UCSD-AML1 (cell line): Measurements from ENCODE around the gene SRSF2.
"Not testable (repeated sequence)": the region's sequence is repeated elsewhere in the genome, so short reads cannot be mapped to it uniquely, and the experiment has no call there.

Experiments
- DNase-seq: peaks from one replicate; lab custom pipeline; 2025; ENCODE audit not compliant: unreplicated experiment; lab: John Stamatoyannopoulos, UW

The SRSF2 gene

DNA sequence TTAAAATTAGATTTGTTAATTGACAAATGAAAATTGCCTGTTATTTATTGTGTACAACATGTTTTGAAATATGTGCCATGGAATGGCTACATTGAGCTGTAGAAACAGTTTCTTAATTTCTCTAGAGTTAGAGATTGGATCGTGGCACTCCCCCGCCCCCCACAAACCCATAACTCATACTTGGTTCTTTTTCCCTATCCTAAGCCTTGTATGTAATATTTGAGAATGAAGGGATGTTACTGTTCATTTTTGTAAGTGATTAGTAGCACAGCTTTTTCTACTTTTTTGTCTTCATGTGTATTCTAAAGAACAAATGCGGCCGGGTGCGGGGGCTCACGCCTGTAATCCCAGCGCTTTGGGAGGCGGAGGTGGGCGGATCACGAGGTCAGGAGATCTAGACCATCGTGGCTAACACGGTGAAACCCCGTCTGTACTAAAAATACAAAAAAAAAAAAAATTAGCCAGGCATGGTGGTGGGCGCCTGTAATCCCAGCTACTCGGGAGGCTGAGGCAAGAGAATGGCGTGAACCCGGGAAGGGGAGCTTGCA is 2.5 kb upstream of the SRSF2 start:
- DNase-seq, result not testable (repeated sequence)

DNA sequence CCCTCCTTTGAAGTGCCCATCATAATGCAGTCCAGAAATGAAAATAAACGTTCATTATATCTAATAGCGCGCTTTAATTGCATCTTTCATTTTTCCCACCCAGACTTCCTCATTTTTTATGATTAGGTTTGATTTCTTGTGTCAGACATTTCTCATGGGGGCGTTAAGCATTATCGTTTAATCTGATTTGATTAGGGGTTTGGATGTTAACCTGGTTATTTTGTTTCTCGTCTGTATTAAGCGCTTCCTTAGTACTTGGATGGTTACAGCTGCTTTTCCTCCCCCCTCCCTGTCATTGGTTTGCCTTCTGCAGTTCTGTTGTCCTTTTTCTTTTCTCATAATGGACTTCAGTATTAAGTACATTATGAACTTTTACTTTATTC is 1.3 kb upstream of the SRSF2 start:
- no peak for DNase-seq

DNA sequence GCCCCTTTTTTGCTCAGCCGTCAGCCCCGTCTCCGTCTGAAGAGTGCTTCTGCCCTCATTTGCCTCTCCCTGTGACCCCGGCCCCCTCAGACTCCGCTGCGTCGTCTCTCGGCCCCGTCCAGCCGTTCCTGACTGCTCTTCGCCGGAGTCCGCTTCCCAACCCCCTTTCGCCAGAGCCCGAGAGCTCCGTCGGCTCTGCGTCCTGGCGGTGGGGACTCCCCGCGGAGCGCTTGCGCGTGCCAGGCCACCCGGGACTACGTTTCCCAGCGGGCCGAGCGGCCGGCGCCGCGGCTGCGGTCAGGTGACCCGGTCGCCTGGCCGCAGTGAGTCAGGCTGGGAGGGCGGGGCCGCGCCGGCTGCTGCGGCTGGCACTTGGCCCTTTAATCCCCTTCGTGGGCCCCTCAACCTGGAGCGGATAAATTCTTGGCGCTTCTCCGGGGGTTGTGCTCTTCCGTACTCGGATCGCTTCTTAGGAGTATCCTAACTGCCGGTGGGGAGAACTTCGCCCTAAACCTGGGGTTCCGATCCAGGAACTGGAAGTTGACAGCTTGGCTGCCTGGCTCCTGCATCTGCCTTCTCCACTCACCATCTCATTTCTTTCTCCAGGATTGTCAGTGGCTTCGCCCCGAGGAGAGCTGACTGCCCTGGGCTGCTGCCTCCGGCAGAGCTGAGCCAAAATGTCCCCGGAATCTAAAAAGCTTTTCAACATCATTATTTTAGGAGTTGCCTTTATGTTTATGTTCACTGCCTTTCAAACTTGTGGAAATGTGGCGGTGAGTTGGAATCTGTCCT is 741 bp upstream of the SRSF2 start, which contains the start of gene MFSD11:
Gene MFSD11, plus strand, starts transcription at position 444 of the 792 bp plus-strand sequence. Its CDS starts 234 bp downstream, at position 678.
- peak; percentile 95 for DNase-seq

DNA sequence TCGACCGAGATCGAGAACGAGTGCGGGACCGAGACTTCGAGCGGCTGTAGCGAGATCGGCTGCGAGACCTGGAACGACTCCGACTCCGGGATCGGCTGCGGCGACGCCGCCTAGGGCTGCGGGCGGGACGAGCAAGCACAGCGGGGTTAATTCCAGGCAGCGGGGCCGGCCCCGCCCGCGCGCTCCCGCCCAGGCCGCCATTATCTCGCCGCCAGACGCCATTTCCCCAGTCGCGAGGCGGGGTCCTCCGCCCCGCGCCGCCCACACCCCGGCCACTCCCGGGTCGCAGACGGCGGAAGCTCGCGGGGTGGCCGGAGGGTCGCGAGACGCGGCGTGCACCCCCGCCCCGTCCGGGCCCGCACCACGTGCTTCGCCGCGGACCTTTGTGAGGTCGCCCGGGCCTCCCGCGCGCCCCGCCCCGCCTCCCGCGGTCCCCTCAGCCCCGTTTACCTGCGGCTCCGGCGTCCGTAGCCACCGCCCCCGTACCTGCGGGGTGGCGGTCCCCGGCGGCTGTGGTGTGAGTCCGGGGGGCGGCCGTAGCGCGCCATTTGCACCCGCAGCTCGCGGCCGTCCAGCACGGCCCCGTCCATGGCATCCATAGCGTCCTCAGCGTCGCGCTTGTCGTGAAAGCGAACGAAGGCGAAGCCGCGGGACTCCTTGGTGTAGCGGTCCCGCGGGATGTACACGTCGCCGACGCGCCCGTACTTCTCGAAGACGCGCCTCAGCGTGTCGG is 616 bp downstream of the SRSF2 start:
- peak; percentile 74 for DNase-seq

DNA sequence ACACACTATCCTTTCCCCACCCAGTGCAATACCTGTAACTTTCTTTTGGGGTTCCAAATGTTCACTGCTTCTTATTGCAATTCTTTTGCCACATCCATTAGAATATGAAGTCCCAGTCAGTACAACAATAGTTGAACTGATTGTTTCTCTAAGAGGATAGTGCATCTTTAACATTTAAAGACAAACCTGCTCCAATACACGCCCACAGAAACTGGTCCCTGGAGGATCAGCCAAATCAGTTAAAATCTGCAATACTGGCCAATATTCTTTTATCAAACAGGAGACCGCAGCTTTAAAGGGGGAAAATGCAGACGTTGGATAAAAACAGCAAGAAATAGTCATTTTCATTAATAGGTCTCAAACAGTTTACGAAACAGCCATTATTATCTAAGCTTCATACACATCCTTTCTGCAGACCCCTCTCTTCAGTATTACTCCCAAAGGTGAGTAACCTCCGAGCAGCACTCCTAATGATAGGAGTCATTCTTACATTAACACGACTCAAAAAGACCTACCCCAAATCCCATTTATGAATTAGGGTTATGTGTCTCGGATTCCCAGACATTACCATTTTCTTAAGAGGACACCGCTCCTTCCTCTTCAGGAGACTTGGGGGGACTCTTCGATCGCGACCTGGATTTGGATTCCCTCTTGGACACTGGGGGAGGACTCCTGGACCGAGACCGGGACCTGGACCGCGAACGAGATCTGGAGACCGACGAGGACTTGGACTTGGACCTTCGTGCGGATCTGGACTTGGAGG is 1.4 kb downstream of the SRSF2 start:
- DNase-seq, result no peak

DNA sequence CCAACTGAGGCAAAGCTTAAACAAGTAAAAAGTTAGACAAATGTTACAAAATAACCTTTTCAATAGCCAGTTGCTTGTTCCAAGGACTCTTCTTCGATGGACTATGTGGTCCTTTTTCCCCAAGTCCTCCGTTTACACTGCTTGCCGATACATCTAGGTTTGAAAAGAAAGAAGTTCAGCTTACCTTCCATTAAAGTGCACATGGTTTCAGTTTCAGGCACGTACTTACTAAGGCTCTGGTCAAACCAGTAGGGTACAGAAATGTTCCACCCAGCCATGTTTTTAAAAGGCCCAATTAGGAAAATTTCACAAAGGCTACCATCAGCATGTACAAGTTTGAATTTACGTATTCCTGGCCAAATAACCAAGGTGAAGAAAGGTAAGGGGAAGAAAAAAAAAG is 2.1 kb downstream of the SRSF2 start:
- DNase-seq, result no peak

DNA sequence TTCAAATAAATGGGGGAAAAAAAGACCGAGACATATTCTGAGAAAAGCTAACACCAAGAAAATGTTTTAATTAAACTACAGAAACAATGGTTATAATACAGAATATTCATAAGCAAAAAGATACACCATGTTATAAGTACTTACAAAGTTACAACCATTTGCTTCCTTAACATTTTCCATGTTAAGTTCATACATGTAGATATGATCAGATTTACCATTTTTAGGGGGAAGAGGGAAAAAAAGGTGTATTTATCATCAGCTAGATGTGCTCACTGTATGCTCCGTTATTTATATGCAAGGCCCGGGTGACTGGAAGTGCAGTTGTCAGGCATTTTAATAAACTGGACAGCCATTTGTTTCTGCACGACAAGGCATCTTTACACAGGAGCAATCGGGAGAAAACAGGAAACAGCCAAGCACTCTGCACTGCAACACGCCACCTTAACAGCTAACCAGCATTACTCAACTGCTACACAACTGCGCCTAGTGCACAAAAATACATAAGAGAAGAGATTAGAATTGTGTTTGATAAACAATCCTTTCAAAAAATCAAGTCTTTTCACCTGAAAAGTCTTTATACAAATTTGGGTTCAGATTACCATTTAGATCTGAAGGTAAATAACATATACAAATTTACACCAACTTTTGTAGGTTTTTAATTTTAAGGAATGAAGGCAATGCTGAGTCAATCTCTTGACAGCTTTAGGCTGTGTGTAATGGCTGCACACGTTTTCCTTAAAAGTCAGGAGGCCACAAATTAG is 2.9 kb downstream of the SRSF2 start:
- peak; percentile 20 for DNase-seq

DNA sequence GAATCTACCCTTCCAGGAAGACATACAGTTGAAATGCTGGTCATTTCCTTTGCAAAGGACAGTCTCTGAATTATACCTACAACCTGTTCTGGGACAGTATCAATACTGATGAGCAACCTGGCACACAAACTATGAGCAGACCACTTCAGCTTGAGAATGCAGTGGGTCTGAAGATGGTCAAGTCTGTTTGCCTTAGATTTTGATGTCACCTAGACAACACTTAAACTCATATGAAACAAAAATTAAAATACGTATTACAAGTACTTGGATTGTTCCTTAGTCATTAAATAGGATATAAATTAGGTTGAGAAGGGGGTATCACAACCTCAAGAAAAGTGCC is 3.5 kb downstream of the SRSF2 start:
- no peak for DNase-seq

DNA sequence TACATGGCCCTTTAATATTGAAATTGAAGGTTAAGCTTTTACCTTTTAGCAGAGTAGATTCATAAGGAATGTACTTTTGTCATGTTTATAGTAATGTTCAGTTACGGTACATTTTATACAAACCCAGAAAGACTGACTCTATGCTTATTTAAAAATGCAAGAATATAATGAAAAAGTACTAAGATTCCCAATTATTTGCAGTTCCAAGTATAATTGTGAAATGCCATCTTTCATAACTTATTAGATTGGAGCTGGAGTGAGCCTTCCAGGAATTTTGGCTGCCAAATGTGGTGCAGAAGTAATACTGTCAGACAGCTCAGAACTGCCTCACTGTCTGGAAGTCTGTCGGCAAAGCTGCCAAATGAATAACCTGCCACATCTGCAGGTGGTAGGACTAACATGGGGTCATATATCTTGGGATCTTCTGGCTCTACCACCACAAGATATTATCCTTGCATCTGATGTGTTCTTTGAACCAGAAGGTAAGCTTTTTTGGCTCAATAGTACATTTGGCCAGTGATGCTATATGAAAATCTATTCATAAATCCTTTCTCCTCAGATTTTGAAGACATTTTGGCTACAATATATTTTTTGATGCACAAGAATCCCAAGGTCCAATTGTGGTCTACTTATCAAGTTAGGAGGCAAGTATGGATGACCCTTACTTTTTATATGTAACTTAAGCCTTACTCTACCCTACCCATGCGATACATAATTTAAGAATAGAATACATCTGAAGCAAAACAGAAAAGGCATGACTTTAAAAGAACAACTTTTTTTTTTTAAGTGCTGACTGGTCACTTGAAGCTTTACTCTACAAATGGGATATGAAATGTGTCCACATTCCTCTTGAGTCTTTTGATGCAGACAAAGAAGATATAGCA is 4.2 kb downstream of the SRSF2 start:
- no peak for DNase-seq

DNA sequence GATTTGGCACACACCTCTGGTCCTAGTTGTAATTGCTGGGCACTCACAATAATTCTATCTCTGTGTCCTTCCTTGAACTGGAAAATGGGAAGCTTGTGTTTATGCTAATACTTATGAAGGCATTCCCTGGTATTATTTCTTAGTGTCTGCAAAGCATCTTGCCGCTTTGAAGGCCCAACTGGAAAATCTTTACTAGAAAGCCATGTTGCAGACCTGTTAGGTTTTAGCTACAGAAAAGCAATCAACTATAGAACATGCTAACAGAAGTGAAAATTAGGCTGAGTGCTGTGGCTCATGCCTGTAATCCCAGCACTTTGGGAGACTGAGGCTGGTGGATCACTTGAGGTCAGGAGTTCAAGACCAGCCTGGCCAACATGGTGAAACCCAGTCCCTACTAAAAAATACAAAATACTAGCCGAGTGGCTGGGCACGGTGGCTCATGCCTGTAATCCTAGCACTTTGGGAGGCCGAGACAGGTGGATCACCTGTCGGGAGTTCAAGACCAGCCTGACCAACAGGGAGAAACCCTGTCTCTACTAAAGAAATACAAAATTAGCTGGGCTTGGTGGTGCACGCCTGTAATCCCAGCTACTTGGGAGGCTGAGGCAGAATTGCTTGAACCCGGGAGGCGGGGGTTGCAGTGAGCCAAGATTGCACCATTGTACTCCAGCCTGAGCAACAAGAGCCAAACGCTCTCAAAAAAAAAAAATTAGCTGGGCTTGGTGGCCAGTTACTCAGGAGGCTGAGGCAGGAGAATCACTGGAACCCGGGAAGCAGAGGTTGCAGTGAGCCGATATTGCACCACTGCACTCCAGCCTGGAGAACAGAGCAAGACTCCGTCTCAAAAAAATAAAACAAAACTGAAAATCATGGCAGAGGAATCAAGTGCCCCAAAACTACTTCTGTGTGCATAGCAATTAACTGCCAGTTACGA is 5.1 kb downstream of the SRSF2 start:
- not testable (repeated sequence) for DNase-seq

DNA sequence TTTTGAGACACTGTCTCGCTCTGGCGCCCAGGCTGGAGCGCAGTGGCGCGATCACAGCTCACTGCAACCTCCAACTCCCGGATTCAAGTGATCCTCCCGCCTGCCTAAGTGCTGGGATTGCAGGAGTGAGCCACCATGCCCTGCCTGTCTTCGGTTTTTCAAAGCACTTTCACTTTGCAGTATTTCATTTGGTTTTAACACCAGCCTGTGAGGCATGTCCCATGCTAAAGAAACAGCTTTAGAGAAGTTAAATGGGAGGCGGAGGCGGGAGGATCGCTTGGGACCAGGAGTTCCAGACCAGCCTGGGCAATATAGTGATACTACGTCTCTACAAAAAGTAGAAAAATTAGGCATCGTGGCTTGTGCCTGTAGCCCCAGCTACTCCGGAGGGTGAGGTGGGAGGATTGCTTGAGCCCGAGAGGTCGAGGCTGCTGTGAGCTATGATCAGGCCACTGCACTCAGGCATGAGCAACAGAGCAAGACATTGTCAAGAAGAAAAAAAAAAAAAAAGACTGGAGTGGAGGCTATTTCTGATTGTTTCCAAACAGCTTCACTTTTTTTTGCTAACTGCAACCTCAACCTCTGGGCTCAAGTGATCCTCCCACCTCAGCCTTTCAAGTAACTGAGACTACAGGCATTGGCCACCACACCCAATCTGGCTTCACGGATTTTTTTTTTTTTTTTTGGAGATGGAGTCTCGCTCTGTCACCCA is 9.2 kb downstream of the SRSF2 start:
- DNase-seq, result no peak

DNA sequence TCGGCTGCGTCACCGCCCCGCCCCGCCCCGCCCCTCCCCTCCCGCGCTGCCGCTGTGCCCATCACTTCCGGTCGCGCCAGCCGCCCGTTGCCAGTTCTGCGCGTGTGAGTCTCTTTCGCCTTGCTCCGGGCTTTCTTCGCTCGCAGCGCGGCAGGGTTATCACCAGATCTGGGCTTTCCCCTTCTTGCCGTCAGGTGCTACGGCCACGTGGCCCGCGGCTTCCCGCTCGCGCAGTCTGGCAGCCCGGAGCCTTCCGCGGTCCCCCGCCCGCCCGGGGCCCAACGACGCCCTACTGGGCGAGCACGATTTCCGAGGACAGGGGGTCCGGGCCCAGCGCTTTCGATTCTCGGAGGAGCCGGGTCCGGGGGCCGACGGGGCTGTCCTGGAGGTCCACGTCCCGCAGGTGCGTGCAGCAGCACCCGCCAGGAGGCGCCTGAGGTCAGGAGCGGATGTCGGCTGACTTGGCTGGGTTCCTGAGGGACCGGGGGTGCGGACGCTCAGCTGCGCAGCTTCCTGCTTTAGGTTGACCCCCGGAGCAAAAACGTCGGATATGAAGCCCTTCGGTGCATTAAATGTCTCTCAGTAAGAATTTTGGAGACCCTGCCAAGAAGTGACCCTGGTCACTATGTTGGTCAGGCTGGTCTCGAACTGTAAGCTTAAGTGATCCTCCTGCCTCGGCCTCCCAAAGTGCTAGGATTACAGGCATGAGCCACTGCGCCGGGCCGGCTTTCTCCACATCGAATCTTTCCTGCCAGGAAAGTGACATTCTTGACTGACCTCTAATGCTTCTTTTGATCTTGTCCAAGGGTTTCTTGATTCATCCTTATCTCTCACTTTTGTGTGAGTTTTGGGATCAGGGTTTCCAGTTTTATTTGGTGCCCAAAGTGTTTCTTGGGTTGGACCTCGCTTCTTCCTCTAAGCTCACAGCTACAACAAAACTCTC is 10.1 kb downstream of the SRSF2 start, which contains the start of gene METTL23:
Gene METTL23, plus strand, starts transcription at position 64 of the 943 bp plus-strand sequence. CDS start 2,872 bp downstream, outside the sequence.
- peak; percentile 78 for DNase-seq

DNA sequence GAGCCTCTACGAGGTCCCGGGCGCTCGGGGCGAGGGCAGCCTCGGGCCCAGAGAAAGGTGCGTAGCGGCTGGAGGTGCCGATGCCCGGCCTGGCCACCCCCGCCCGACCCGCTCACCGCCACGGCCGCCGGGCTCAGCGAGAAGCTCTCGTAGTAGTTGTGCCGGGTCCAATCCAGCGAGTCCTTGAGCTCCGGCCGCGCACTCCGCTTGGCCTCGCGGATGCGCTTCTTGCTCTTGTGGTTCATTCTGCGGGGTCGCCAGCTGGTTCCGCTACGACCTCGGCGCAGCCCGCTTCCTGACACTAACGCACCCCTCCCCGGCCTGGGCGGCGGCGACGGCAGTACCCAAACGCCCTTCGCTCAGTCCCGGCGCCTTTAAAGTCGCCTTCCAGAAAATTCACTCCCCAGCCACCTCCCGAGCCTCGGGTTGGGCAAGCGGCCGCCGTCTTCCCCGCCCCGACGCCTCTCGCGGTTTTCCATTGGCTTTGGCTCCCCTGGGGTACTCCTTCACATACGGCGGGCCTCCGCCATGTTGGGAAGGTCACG is 10.8 kb downstream of the SRSF2 start, which contains the start of gene JMJD6:
Gene JMJD6, minus strand, starts transcription at position 376 of the 545 bp plus-strand sequence. Its CDS starts 131 bp downstream, at position 245.
- DNase-seq, result peak; percentile 96

DNA sequence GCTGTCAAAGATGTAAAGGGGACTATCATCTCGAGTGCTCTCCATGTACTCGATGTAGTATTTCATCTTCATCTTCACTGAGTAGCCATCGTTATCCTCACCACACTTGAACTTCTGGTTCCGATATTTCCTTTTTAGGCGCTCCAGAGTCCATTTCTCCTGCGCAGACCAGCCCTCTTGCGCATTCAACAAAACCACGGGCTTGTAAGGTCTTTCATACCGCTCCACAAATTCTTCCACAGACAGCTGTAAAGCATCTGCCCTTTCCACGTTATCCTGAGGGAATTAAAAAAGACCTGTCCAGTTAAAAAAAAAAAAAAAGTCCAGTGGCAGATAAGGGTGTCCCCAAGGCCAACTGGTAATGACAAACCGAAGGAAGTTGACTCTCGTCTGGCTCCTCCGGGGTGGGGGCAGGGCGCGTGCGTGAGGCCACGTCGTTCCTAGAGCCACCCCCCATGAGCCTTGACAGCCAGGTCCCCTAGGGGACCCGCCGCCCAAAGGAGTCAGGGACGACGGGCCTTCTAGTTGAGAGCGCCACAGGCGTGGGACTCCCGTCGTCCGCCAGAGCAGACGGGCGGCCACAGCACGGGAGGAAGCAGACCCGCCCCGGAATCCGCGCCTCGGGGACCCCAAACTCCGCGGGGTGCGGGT is 11.4 kb downstream of the SRSF2 start:
- DNase-seq, result peak; percentile 75

DNA sequence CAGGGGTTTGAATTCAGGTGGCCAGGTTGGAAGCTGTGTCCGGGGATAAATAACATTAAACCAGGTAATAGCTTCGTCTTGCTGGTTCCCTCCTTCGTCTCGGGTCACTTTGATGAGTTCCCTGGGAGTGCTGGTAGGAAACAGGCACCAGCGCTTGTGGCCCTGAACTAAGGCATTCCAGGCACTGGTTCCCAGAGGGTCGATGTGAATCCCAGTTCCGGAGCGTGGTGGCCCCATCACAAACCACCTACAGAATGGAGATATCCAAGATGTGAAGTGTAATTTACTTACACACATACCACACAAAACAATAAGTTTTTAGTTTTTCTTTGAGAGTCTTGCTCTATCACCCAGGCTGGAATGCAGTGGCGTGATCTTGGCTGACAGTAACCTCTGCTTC is 13.3 kb downstream of the SRSF2 start:
- DNase-seq, result no peak

DNA sequence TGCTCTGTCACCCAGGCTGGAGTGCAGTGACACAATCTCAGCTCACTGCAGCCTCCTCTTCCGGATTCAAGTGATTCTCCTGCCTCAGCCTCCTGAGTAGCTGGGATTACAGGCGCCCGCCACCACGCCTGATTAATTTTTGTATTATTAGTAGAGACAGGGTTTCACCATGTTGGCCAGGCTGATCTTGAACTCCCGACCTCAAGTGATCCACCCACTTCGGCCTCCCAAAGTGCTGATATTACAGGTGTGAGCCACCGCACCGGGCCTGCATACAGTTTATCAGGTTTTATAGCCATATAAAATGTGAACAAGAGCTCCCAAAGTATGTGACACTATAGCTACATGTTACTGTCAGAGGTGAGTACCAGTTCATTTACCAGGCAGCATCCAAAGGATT is 14.2 kb downstream of the SRSF2 start:
- not testable (repeated sequence) for DNase-seq
